GM12878 (cell line): ENCODE results near the gene CDH20. TPM values are rescaled to one million over a fixed set of nuclear protein-coding genes. Genes with fewer than 3 reads are reported as not detected.

Experiments
- ATAC-seq: fragments of 200-7000 bp; cut with Tn5 transposase; 3 replicates; pipeline ENCODE4 v1.9.1; 2020; ENCODE audit warnings: mild to moderate bottlenecking, moderate library complexity
- BruUV-seq: library from RNA; stranded (reverse); fragments of 400-500 nt; replicated peaks from 2 replicates; lab custom pipeline; 2021; lab: Mats Ljungman, UMichigan
- CTCF ChIA-PET: fragments of 300-600 bp; sonication (Branson Sonifier 250); formaldehyde crosslinking; extraction: SDS; loops from one replicate; lab custom pipeline; 2021; ENCODE audit warnings: inconsistent platforms; lab: Yijun Ruan, JAX
- POLR2A ChIA-PET: fragments of 350-600 bp; formaldehyde crosslinking; extraction: SDS; loops from one replicate; lab custom pipeline; 2021; ENCODE audit warnings: inconsistent platforms; lab: Charles Lee
- RAD21 ChIA-PET: fragments of 300-600 bp; sonication (Branson Sonifier 250); formaldehyde crosslinking; loops from one replicate; lab custom pipeline; 2023; ENCODE audit warnings: antibody characterized with exemption; ENCODE audit not compliant: unreplicated experiment; lab: Charles Lee
- SMC1A ChIA-PET: fragments of 300-600 bp; sonication (Branson Sonifier 250); formaldehyde crosslinking; loops from one replicate; lab custom pipeline; 2023; ENCODE audit not compliant: unreplicated experiment, uncharacterized antibody; lab: Charles Lee
- DNase-seq: peaks from one replicate; pipeline ENCODE4 v3.0.0-alpha.2; 2011; ENCODE audit warnings: low read depth, low spot score
- FAIRE-seq: peaks from 3 replicates; lab custom pipeline; 2011; peaks lifted over from hg19 to GRCh38; lab: Jason Lieb, UNC
- H2AFZ ChIP-seq: 2 replicates; pipeline ENCODE4 v1.6.0; 2011; ENCODE audit warnings: low read depth, low read length, control low read depth; ENCODE audit not compliant: control insufficient read depth
- H3K27ac ChIP-seq: 2 replicates; pipeline ENCODE4 v1.5.1; 2011; ENCODE audit warnings: control low read depth; ENCODE audit not compliant: control insufficient read depth, insufficient read depth
- H3K27me3 ChIP-seq, 2 experiments: replicated peaks in 1 of 2; 2 replicates each; pipeline versions ENCODE4 v1.6.0 to v1.6.1; 2011; ENCODE audit warnings: low read length in 1 of 2; ENCODE audit not compliant: control insufficient read depth in 2 of 2, insufficient read depth in 2 of 2
- H3K36me3 ChIP-seq, 2 experiments: 2 replicates each; pipeline ENCODE4 v1.5.1; 2011; ENCODE audit warnings: low read length in 1 of 2; ENCODE audit not compliant: control insufficient read depth in 2 of 2, insufficient read depth in 2 of 2
- H3K4me1 ChIP-seq: 2 replicates; pipeline ENCODE4 v1.6.1; 2011; ENCODE audit warnings: mild to moderate bottlenecking, low read length, moderate library complexity, mixed read lengths; ENCODE audit not compliant: control insufficient read depth, insufficient read depth
- H3K4me2 ChIP-seq: 2 replicates; pipeline ENCODE4 v1.6.0; 2011; ENCODE audit warnings: control low read depth; ENCODE audit not compliant: control insufficient read depth, insufficient read depth
- H3K4me3 ChIP-seq: fragments of 200-600 bp; sonication (generic); 2 replicates; pipeline ENCODE4 v1.5.1; 2016
- H3K79me2 ChIP-seq: 2 replicates; pipeline ENCODE4 v1.6.0; 2011; ENCODE audit warnings: low read length; ENCODE audit not compliant: control insufficient read depth, insufficient read depth
- H3K9ac ChIP-seq: 2 replicates; pipeline ENCODE4 v1.8.0; 2011; ENCODE audit warnings: low read length, control low read depth, mixed read lengths; ENCODE audit not compliant: control insufficient read depth, insufficient read depth
- H3K9me3 ChIP-seq: replicated peaks from 3 replicates; pipeline ENCODE4 v1.5.1; 2011; ENCODE audit warnings: mild to moderate bottlenecking, low read length; ENCODE audit not compliant: control insufficient read depth, insufficient read depth
- H4K20me1 ChIP-seq: 2 replicates; pipeline ENCODE4 v1.6.0; 2011; ENCODE audit not compliant: control insufficient read depth, insufficient read depth
- BCL11A ChIP-seq: IDR thresholded peaks from 2 replicates; pipeline ENCODE4 v1.6.1; 2011; ENCODE audit warnings: low read depth, low read length
- MEF2B ChIP-seq: fragments of 450-650 bp; IDR thresholded peaks from 2 replicates; pipeline ENCODE4 v1.6.1; 2018; ENCODE audit warnings: mild to moderate bottlenecking, moderate library complexity; ENCODE audit not compliant: partially characterized antibody, poor library complexity, severe bottlenecking
- MYB ChIP-seq: fragments of 150-350 bp; IDR thresholded peaks from 2 replicates; pipeline ENCODE4 v1.6.1; 2014; ENCODE audit warnings: mild to moderate bottlenecking, low read depth, low read length, borderline replicate concordance
- PAX5 ChIP-seq: IDR thresholded peaks from 2 replicates; pipeline ENCODE4 v1.6.1; 2011; ENCODE audit warnings: low read depth, low read length, borderline replicate concordance
- POLR2AphosphoS2 ChIP-seq: IDR thresholded peaks from 2 replicates; pipeline ENCODE4 v1.6.1; 2011; ENCODE audit warnings: low read depth, mild to moderate bottlenecking, low read length, improper control_type of control experiment, moderate library complexity
- RBBP5 ChIP-seq: fragments of 200-600 bp; sonication (generic); conservative IDR thresholded peaks from 2 replicates; pipeline ENCODE4 v1.6.1; 2016
- SUPT20H ChIP-seq: IDR thresholded peaks from 2 replicates; pipeline ENCODE4 v1.6.1; 2011; ENCODE audit warnings: low read depth, mild to moderate bottlenecking, low read length, moderate library complexity, borderline replicate concordance; ENCODE audit not compliant: control insufficient read depth
- TCF12 ChIP-seq: IDR thresholded peaks from 2 replicates; pipeline ENCODE4 v1.6.1; 2011; ENCODE audit warnings: low read depth, mild to moderate bottlenecking, low read length
- TCF7 ChIP-seq: IDR thresholded peaks from 2 replicates; pipeline ENCODE4 v1.6.1; 2014; ENCODE audit warnings: antibody characterized with exemption, borderline replicate concordance
- WRNIP1 ChIP-seq: IDR thresholded peaks from 2 replicates; pipeline ENCODE4 v1.6.1; 2011; ENCODE audit warnings: low read depth, low read length, improper control_type of control experiment, borderline replicate concordance
- ZBED1 ChIP-seq: IDR thresholded peaks from 2 replicates; pipeline ENCODE4 v1.6.1; 2016; ENCODE audit warnings: borderline replicate concordance
- ZBTB40 ChIP-seq: fragments of 450-650 bp; IDR thresholded peaks from 2 replicates; pipeline ENCODE4 v1.6.1; 2016; ENCODE audit warnings: mild to moderate bottlenecking, moderate library complexity, borderline replicate concordance
- WGBS: methylation state at CpG from one replicate; pipeline ENCODE4 v1.1.6; 2016; ENCODE audit warnings: low lambda C conversion rate; ENCODE audit not compliant: insufficient replicate concordance, insufficient coverage; ENCODE audit errors: missing lambda C conversion rate; 5-methylcytosine and 5-hydroxymethylcytosine counted together
- in situ Hi-C: fragments of 300-500 bp; cut with MboI; formaldehyde crosslinking; loops from 9 replicates; pipeline ENCODE4 v1.14.3; 2018; ENCODE audit warnings: mixed read lengths
- intact Hi-C: fragments of 100-400 bp; cut with micrococcal nuclease; formaldehyde crosslinking; loops from one replicate; pipeline ENCODE4 v1.14.2; 2022; ENCODE audit not compliant: unreplicated experiment
- polyA plus RNA-seq, 11 experiments: library from polyadenylated mRNA; depleted of rRNA in 4 of 11; unstranded in 6 of 11; stranded (reverse) in 5 of 11; fragments of >200 nt; fragmentation: Nextera tagmentation in 4 of 11; fragmentation: Illumina TruSeq in 1 of 11; extraction: Ambion mirVana in 4 of 11; extraction: Trizol in 1 of 11; gene quantifications; 1 replicate in 1 of 11; 2 replicates in 10 of 11; pipeline versions ENCODE4 v1.2.1 to v1.2.3, GENCODE V29; 2011 to 2016; ENCODE audit warnings: inconsistent platforms in 2 of 11, missing spikeins in 2 of 11, low read depth in 1 of 11
- total RNA-seq, 4 experiments: library from RNA; depleted of rRNA in 3 of 4; stranded (reverse); fragments of >200 nt in 3 of 4; fragmentation: Illumina TruSeq in 1 of 4; extraction: Trizol in 1 of 4; gene quantifications; 2 replicates each; pipeline versions ENCODE4 v1.2.1 to v1.2.3, GENCODE V29; 2013 to 2021

CDH20 gene
- total and polyA plus RNA-seq, 10 of the 15 experiments (the other 5 are each of a cell fraction or from before 2014, with no cell fraction given): not detected

GRCh38 chr18:61530681-61531080 is 197.5 kb downstream of the CDH20 start:
- 8% methylated on average over 4 of the region's 4 CpGs for WGBS

More at GRCh38 chr18:61530681-61531080, 197.5 kb downstream of the CDH20 start:
- TF ChIP-seq TCF12 (no peak), ZBTB40 (no peak), SUPT20H (no peak), MYB (no peak), RBBP5 (no peak), WRNIP1 (no peak), ZBED1 (no peak), PAX5 (no peak), MEF2B (no peak), BCL11A (no peak), TCF7 (no peak), POLR2AphosphoS2 (no peak)
- no peaks in the 10 kb centered on the region for H3K79me2 ChIP-seq
- no peak for DNase-seq
- H3K4me1 ChIP-seq: no peaks in the 10 kb centered on the region
- H4K20me1 ChIP-seq: no peaks in the 10 kb centered on the region
- SMC1A ChIA-PET: no interaction called here
- no peak for ATAC-seq
- no peaks in the 10 kb centered on the region for H3K36me3 ChIP-seq
- RAD21 ChIA-PET: no interaction called here
- no peak overlapping the region for H3K4me2 ChIP-seq
- H3K27me3 ChIP-seq: no peaks in the 10 kb centered on the region
- CTCF ChIA-PET: no interaction called here
- no TSS peak for BruUV-seq
- no peaks in the 10 kb centered on the region for H3K9me3 ChIP-seq
- no peak overlapping the region for H3K4me3 ChIP-seq
- POLR2A ChIA-PET: no interaction called here
- in situ Hi-C loops (no loop called here), intact Hi-C loops (no loop called here)
- FAIRE-seq: no peak
- H3K27ac ChIP-seq: no peak overlapping the region
- no peak overlapping the region for H3K9ac ChIP-seq
- no peak overlapping the region for H2AFZ ChIP-seq
